GM21526 (cell line): ENCODE measurements around the gene CSF3R.
A peak's percentile ranks its signal among the peaks of the same experiment; 100 is the strongest.
"Not testable (repeated sequence)": the region's sequence is repeated elsewhere in the genome, so short reads cannot be mapped to it uniquely, and the experiment has no call there.

Experiments used
- ATAC-seq: cut with Tn5 transposase; IDR thresholded peaks from one replicate; pipeline ENCODE4 v1.9.1; 2021; ENCODE audit warnings: moderate library complexity; ENCODE audit not compliant: unreplicated experiment, low FRiP score

CSF3R gene

GRCh38 chr1:36484099-36484498 lies 1.4 kb upstream of the CSF3R start:
- no peak for ATAC-seq

GRCh38 chr1:36481771-36482723 lies 666 bp downstream of the CSF3R start:
- ATAC-seq, result no peak

- ATAC-seq, result no peak
Observed at GRCh38 chr1:36481091-36481490, 1.6 kb downstream of the CSF3R start.

- ATAC-seq, result no peak
Observed at GRCh38 chr1:36480161-36480560, 2.6 kb downstream of the CSF3R start.

GRCh38 chr1:36479505-36480051 lies 3.1 kb downstream of the CSF3R start:
- no peak for ATAC-seq

GRCh38 chr1:36477615-36478014 lies 5.1 kb downstream of the CSF3R start:
- ATAC-seq, result not testable (repeated sequence)

GRCh38 chr1:36476945-36477344 lies 5.8 kb downstream of the CSF3R start:
- no peak for ATAC-seq

- no peak for ATAC-seq
Observed at GRCh38 chr1:36475910-36476604, 6.7 kb downstream of the CSF3R start.

- ATAC-seq, result no peak
Observed at GRCh38 chr1:36475341-36475740, 7.4 kb downstream of the CSF3R start.

- ATAC-seq, result no peak
Observed at GRCh38 chr1:36472656-36473055, 10.1 kb downstream of the CSF3R start.

GRCh38 chr1:36471830-36472641 lies 10.7 kb downstream of the CSF3R start:
- ATAC-seq, result no peak

- ATAC-seq, result no peak
Observed at GRCh38 chr1:36469163-36469562, 13.6 kb downstream of the CSF3R start.

- ATAC-seq, result no peak
Observed at GRCh38 chr1:36467700-36468455, 14.8 kb downstream of the CSF3R start.

GRCh38 chr1:36467027-36467410 lies 15.7 kb downstream of the CSF3R start:
- ATAC-seq, result no peak

- no peak for ATAC-seq
Observed at GRCh38 chr1:36466370-36467026, 16.2 kb downstream of the CSF3R start.

GRCh38 chr1:36465731-36466369 lies 16.9 kb downstream of the CSF3R start:
- no peak for ATAC-seq

- ATAC-seq, result peak; percentile 32
Observed at GRCh38 chr1:36464605-36465393, 17.9 kb downstream of the CSF3R start.
